HCT116 (cell line): Measurements from ENCODE around the gene BSX. TPM values are rescaled to one million over a fixed set of nuclear protein-coding genes. Genes with fewer than 3 reads are reported as not detected.

Experiments used
- ATAC-seq: fragments of 200-7000 bp; cut with Tn5 transposase; 2 replicates; pipeline ENCODE4 v1.9.1; 2020; ENCODE audit warnings: mild to moderate bottlenecking, moderate library complexity
- BruUV-seq: library from RNA; stranded (reverse); fragments of 400-500 nt; replicated peaks from 2 replicates; lab custom pipeline; 2021; lab: Mats Ljungman, UMichigan
- CTCF ChIA-PET: fragments of 300-600 bp; sonication (Branson Sonifier 250); formaldehyde crosslinking; loops from one replicate; lab custom pipeline; 2021; ENCODE audit warnings: antibody characterized with exemption; lab: Charles Lee
- POLR2A ChIA-PET: fragments of 300-600, 350-600 bp; sonication (Branson Sonifier 250); formaldehyde crosslinking; loops from one replicate; lab custom pipeline; 2021; ENCODE audit warnings: antibody characterized with exemption; lab: Charles Lee
- RAD21 ChIA-PET, 2 experiments: fragments of 300-600 bp; sonication (Branson Sonifier 250); formaldehyde crosslinking; loops; one replicate each; lab custom pipeline; 2023; ENCODE audit warnings: low total read pairs in 2 of 2; ENCODE audit not compliant: uncharacterized antibody in 2 of 2, unreplicated experiment in 2 of 2, low non-redundant PET in 1 of 2; lab: Charles Lee
- DNase-seq: peaks from one replicate; pipeline ENCODE4 v3.0.0-alpha.2; 2010; ENCODE audit warnings: low read depth, low spot score
- H2AFZ ChIP-seq: fragments of 200-600 bp; shearing (Covaris generic), sonication (generic); 2 replicates; pipeline ENCODE4 v1.6.1; 2017; ENCODE audit warnings: low read depth, mixed run types, mixed read lengths, antibody characterized with exemption, low read length; ENCODE audit not compliant: poor library complexity, severe bottlenecking
- H3K27ac ChIP-seq: 2 replicates; pipeline ENCODE4 v1.5.1; 2012; ENCODE audit warnings: low read depth, low read length
- H3K27me3 ChIP-seq: fragments of 200-600 bp; sonication (generic); 2 replicates; pipeline ENCODE4 v1.6.1; 2016; ENCODE audit warnings: mixed run types, low read length, mixed read lengths; ENCODE audit not compliant: insufficient read depth
- H3K36me3 ChIP-seq, 2 experiments: fragments of 200-500 bp in 1 of 2; fragments of 200-600 bp in 1 of 2; sonication (Bioruptor generic) in 1 of 2; sonication (generic) in 1 of 2; 2 replicates each; pipeline versions ENCODE4 v1.5.1 to v1.6.1; 2014 to 2016; ENCODE audit warnings: low read length in 2 of 2, inconsistent platforms in 1 of 2, mixed read lengths in 1 of 2, mixed run types in 1 of 2; ENCODE audit not compliant: insufficient read depth in 2 of 2, control insufficient read depth in 1 of 2
- H3K4me1 ChIP-seq, 2 experiments: fragments of 200-600 bp in 1 of 2; sonication (generic) in 1 of 2; 2 replicates each; pipeline versions ENCODE4 v1.5.1 to v1.6.1; 2012 to 2017; ENCODE audit warnings: low read length in 2 of 2, inconsistent platforms in 1 of 2, mild to moderate bottlenecking in 1 of 2, mixed read lengths in 1 of 2, mixed run types in 1 of 2, moderate library complexity in 1 of 2; ENCODE audit not compliant: insufficient read depth in 2 of 2, control insufficient read depth in 1 of 2
- H3K4me2 ChIP-seq: fragments of 200-600 bp; sonication (generic); 2 replicates; pipeline ENCODE4 v1.6.1; 2017; ENCODE audit warnings: mixed run types, low read length, mixed read lengths
- H3K4me3 ChIP-seq, 2 experiments: fragments of 200-600 bp in 1 of 2; sonication (generic) in 1 of 2; replicated peaks in 1 of 2; 2 replicates each; pipeline ENCODE4 v1.5.1; 2011 to 2016; ENCODE audit warnings: low read length in 2 of 2, control low read depth in 1 of 2, low read depth in 1 of 2, mild to moderate bottlenecking in 1 of 2, mixed read lengths in 1 of 2, mixed run types in 1 of 2
- H3K79me2 ChIP-seq: fragments of 200-600 bp; sonication (generic); 2 replicates; pipeline ENCODE4 v1.6.1; 2017; ENCODE audit warnings: mild to moderate bottlenecking, mixed run types, low read length, moderate library complexity, mixed read lengths; ENCODE audit not compliant: insufficient read depth
- H3K9ac ChIP-seq: fragments of 200-600 bp; sonication (generic); 2 replicates; pipeline ENCODE4 v1.6.1; 2016; ENCODE audit warnings: low read length, mixed read lengths
- H3K9me2 ChIP-seq: fragments of 200-600 bp; sonication (generic), shearing (Covaris generic); 2 replicates; pipeline ENCODE4 v1.6.1; 2017; ENCODE audit warnings: mixed run types, mild to moderate bottlenecking, moderate library complexity; ENCODE audit not compliant: insufficient read depth
- H3K9me3 ChIP-seq, 2 experiments: fragments of 200-500 bp in 1 of 2; fragments of 200-600 bp in 1 of 2; sonication (Bioruptor generic) in 1 of 2; sonication (generic) in 1 of 2; 2 replicates each; pipeline ENCODE4 v1.6.1; 2014 to 2017; ENCODE audit warnings: low read length in 2 of 2, mixed read lengths in 2 of 2, inconsistent platforms in 1 of 2, low read depth in 1 of 2, mild to moderate bottlenecking in 1 of 2, mixed run types in 1 of 2, moderate library complexity in 1 of 2; ENCODE audit not compliant: control insufficient read depth in 1 of 2, insufficient read depth in 1 of 2
- H4K20me1 ChIP-seq: fragments of 200-600 bp; sonication (generic), shearing (Covaris generic); 2 replicates; pipeline ENCODE4 v1.6.1; 2017; ENCODE audit warnings: mixed run types, mild to moderate bottlenecking, moderate library complexity; ENCODE audit not compliant: insufficient read depth
- CTCF ChIP-seq, 3 experiments: fragments of 200-600 bp in 1 of 3; sonication (generic) in 1 of 3; IDR thresholded peaks in 2 of 3; conservative IDR thresholded peaks in 1 of 3; 2 replicates each; pipeline ENCODE4 v1.5.1; 2012 to 2017; ENCODE audit warnings: low read depth in 2 of 3, low read length in 2 of 3, antibody characterized with exemption in 1 of 3, borderline replicate concordance in 1 of 3, control low read depth in 1 of 3, mild to moderate bottlenecking in 1 of 3, mixed read lengths in 1 of 3, mixed run types in 1 of 3, moderate library complexity in 1 of 3; ENCODE audit not compliant: insufficient read depth in 1 of 3
- EGR1 ChIP-seq: IDR thresholded peaks from 2 replicates; pipeline ENCODE4 v1.6.1; 2012; ENCODE audit warnings: low read depth
- ELF1 ChIP-seq: IDR thresholded peaks from 2 replicates; pipeline ENCODE4 v1.6.1; 2012; ENCODE audit warnings: low read depth, borderline replicate concordance
- EZH2 ChIP-seq: fragments of 200-600 bp; sonication (generic); IDR thresholded peaks from 2 replicates; pipeline ENCODE4 v1.6.1; 2017; ENCODE audit warnings: antibody characterized with exemption, mixed run types
- POLR2AphosphoS5 ChIP-seq: IDR thresholded peaks from 2 replicates; pipeline ENCODE4 v1.6.1; 2011; ENCODE audit warnings: mild to moderate bottlenecking, low read depth, low read length, moderate library complexity
- RAD21 ChIP-seq: IDR thresholded peaks from 2 replicates; pipeline ENCODE4 v1.6.1; 2012; ENCODE audit warnings: low read depth, mild to moderate bottlenecking
- REST ChIP-seq: IDR thresholded peaks from 2 replicates; pipeline ENCODE4 v1.6.1; 2012; ENCODE audit warnings: low read depth
- SP1 ChIP-seq: IDR thresholded peaks from 2 replicates; pipeline ENCODE4 v1.6.1; 2012; ENCODE audit warnings: low read depth
- SRF ChIP-seq: IDR thresholded peaks from 2 replicates; pipeline ENCODE4 v1.6.1; 2012; ENCODE audit warnings: low read depth
- YY1 ChIP-seq: IDR thresholded peaks from 2 replicates; pipeline ENCODE4 v1.6.1; 2011; ENCODE audit warnings: low read length, low read depth, moderate library complexity, mild to moderate bottlenecking; ENCODE audit not compliant: insufficient replicate concordance; ENCODE audit errors: extremely low read depth
- ZFX ChIP-seq: fragments of 450-650 bp; IDR thresholded peaks from 2 replicates; pipeline ENCODE4 v1.6.1; 2017
- intact Hi-C: fragments of 100-400 bp; cut with micrococcal nuclease; formaldehyde crosslinking; loops from 2 replicates; pipeline ENCODE4 v1.10.0; 2022
- total RNA-seq: library from RNA; stranded (reverse); gene quantifications from one replicate; pipeline ENCODE4 v1.2.1, GENCODE V29; 2021; ENCODE audit not compliant: unreplicated experiment

BSX gene
- total RNA-seq, 1 experiment from 2014 or later, result not detected

- Histone ChIP-seq H3K36me3 (no peaks in the 10 kb centered on the region), H3K9me3 (no peaks in the 10 kb centered on the region), H3K4me1 (no peaks in the 10 kb centered on the region), H3K4me2 (no peak overlapping the region), H3K27me3 (peaks cover 24% of the 10 kb centered on the region), H4K20me1 (no peaks in the 10 kb centered on the region), H3K79me2 (no peaks in the 10 kb centered on the region), H3K9ac (no peak overlapping the region), H3K4me3 (no peak overlapping the region), H3K27ac (no peak overlapping the region), H2AFZ (no peak overlapping the region), H3K9me2 (no peaks in the 10 kb centered on the region)
- ChIA-PET CTCF (no interaction called here), RAD21 (no interaction called here), POLR2A (no interaction called here)
- DNase-seq (no peak), ATAC-seq (no peak)
- TF ChIP-seq EZH2, result no peak
- no peak for TF ChIP-seq ELF1
- TF ChIP-seq CTCF (IDR thresholded peaks at IDR 0.05 in 2 of 3, conservative IDR thresholded peaks at IDR 0.05 in 1 of 3; ENCODE audit: borderline replicate concordance in 1 of 3, insufficient read depth in 1 of 3, low read depth in 2 of 3, low read length in 2 of 3), result no peak
- no peak for TF ChIP-seq SP1
- TF ChIP-seq POLR2AphosphoS5, result no peak
- no peak for TF ChIP-seq ZFX
- no peak for TF ChIP-seq RAD21
- no peak for TF ChIP-seq SRF
- TF ChIP-seq EGR1, result no peak
- TF ChIP-seq YY1, result no peak
- TF ChIP-seq REST, result no peak
- intact Hi-C loops, result no loop called here
- no TSS peak for BruUV-seq
Observed at GRCh38 chr11:122995526-122995925, 13.9 kb upstream of the BSX start.
